ENCODE measurements around the gene PPIP5K2.

DNA sequence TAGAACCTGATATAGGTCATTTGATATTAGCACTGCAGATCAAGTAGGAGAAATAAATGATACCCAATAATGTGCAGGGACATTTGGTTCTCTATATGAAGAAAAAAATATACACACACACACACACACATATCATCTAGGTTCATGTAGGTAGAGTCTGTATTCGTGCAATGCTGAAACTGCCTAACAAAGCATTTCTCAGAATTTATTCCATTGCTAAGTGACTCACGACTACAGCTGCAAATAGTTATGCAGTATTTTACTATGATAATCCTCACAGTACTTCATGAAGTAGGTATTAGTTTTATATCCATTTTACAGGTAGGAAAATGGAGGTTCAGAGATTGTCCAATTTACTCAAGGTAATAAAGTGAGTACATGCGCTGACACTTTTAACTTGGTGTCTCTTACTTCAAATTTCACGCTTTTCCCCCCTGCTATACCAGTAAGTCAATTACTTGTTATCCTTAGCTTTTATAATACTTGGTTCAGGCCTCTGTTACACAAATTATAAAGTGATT, 2.6 kb upstream of the PPIP5K2 start:
- no peak for TF ChIP-seq POLR2A (IDR thresholded peaks at IDR 0.05; ENCODE audit: control extremely low read depth in 1 of 2, low read depth in 2 of 2, low read length in 2 of 2)
- TF ChIP-seq, protein P1, sequence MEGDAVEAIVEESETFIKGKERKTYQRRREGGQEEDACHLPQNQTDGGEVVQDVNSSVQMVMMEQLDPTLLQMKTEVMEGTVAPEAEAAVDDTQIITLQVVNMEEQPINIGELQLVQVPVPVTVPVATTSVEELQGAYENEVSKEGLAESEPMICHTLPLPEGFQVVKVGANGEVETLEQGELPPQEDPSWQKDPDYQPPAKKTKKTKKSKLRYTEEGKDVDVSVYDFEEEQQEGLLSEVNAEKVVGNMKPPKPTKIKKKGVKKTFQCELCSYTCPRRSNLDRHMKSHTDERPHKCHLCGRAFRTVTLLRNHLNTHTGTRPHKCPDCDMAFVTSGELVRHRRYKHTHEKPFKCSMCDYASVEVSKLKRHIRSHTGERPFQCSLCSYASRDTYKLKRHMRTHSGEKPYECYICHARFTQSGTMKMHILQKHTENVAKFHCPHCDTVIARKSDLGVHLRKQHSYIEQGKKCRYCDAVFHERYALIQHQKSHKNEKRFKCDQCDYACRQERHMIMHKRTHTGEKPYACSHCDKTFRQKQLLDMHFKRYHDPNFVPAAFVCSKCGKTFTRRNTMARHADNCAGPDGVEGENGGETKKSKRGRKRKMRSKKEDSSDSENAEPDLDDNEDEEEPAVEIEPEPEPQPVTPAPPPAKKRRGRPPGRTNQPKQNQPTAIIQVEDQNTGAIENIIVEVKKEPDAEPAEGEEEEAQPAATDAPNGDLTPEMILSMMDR (IDR thresholded peaks at IDR 0.05; ENCODE audit: control extremely low read depth in 1 of 3, insufficient read depth in 1 of 3, low read depth in 1 of 3, low read length in 3 of 3), result no peak
- no peak for TF ChIP-seq SP2 (IDR thresholded peaks at IDR 0.05; ENCODE audit: low read length)
- TF ChIP-seq PHF8 (conservative IDR thresholded peaks at IDR 0.05; ENCODE audit: low read depth, low read length), result no peak
- no peak for TF ChIP-seq RFX5 (IDR thresholded peaks at IDR 0.05; ENCODE audit: borderline replicate concordance, low read depth, low read length)
- TF ChIP-seq RAD21 (IDR thresholded peaks at IDR 0.05 in 1 of 2, conservative IDR thresholded peaks at IDR 0.05 in 1 of 2; ENCODE audit: low read depth in 2 of 2, low read length in 2 of 2), result no peak
- TF ChIP-seq, protein P2, sequence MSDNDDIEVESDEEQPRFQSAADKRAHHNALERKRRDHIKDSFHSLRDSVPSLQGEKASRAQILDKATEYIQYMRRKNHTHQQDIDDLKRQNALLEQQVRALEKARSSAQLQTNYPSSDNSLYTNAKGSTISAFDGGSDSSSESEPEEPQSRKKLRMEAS (IDR thresholded peaks at IDR 0.05), result no peak
- no peak for TF ChIP-seq EP300 (IDR thresholded peaks at IDR 0.05; ENCODE audit: borderline replicate concordance in 1 of 2, low read depth in 2 of 2, low read length in 2 of 2)
- no peak for TF ChIP-seq SIN3A (conservative IDR thresholded peaks at IDR 0.05 in 1 of 2, IDR thresholded peaks at IDR 0.05 in 1 of 2; ENCODE audit: low read depth in 1 of 2, low read length in 2 of 2)
- no peak for TF ChIP-seq TCF12 (IDR thresholded peaks at IDR 0.05; ENCODE audit: low read depth, low read length)
- TF ChIP-seq, protein P3, sequence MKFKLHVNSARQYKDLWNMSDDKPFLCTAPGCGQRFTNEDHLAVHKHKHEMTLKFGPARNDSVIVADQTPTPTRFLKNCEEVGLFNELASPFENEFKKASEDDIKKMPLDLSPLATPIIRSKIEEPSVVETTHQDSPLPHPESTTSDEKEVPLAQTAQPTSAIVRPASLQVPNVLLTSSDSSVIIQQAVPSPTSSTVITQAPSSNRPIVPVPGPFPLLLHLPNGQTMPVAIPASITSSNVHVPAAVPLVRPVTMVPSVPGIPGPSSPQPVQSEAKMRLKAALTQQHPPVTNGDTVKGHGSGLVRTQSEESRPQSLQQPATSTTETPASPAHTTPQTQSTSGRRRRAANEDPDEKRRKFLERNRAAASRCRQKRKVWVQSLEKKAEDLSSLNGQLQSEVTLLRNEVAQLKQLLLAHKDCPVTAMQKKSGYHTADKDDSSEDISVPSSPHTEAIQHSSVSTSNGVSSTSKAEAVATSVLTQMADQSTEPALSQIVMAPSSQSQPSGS (IDR thresholded peaks at IDR 0.05; ENCODE audit: low read length), result no peak
- no peak for TF ChIP-seq YY1 (IDR thresholded peaks at IDR 0.05; ENCODE audit: low read depth, low read length)
- TF ChIP-seq CEBPB (IDR thresholded peaks at IDR 0.05; ENCODE audit: low read depth, low read length), result no peak

Measured in H1 (cell line).